ENCODE data around the gene PSMA5. TPM values are rescaled to one million over a fixed set of nuclear protein-coding genes. Genes with fewer than 3 reads are reported as not detected.

Gene PSMA5
- polyA plus RNA-seq, 2 of the 4 experiments (the other 2 are of a cell fraction): 93.7 to 140 TPM

Other genes starting within 250 kb of the PSMA5 start
- gene SARS1, start 212.5 kb downstream of the PSMA5 start, polyA plus RNA-seq (2011; rRNA removed): 152 and 158 TPM in 2 replicates
- 98.0 to 106 TPM (median 103 TPM) in 3 replicates for gene SARS1, start 212.5 kb downstream of the PSMA5 start, polyA plus RNA-seq (2017; fragmentation: RNase III; extraction: RNeasy Plus Mini Kit Qiagen cat#74134 plus additional on column Dnase treatment)
- 2.5 and 4.9 TPM in 2 replicates for gene CELSR2, start 176.9 kb downstream of the PSMA5 start, polyA plus RNA-seq (2011; rRNA removed)
- 5.6 to 5.9 TPM (median 5.6 TPM) in 3 replicates for gene CELSR2, start 176.9 kb downstream of the PSMA5 start, polyA plus RNA-seq (2017; fragmentation: RNase III; extraction: RNeasy Plus Mini Kit Qiagen cat#74134 plus additional on column Dnase treatment)
- 13.7 and 15.3 TPM in 2 replicates for gene PSRC1, start 143.3 kb downstream of the PSMA5 start, polyA plus RNA-seq (2011; rRNA removed)
- 20.0 to 23.2 TPM (median 21.5 TPM) in 3 replicates for gene PSRC1, start 143.3 kb downstream of the PSMA5 start, polyA plus RNA-seq (2017; fragmentation: RNase III; extraction: RNeasy Plus Mini Kit Qiagen cat#74134 plus additional on column Dnase treatment)
- not detected in 2 replicates for gene MYBPHL, start 119.4 kb downstream of the PSMA5 start, polyA plus RNA-seq (2011; rRNA removed)
- not detected in 3 replicates for gene MYBPHL, start 119.4 kb downstream of the PSMA5 start, polyA plus RNA-seq (2017; fragmentation: RNase III; extraction: RNeasy Plus Mini Kit Qiagen cat#74134 plus additional on column Dnase treatment)
- gene SORT1, start 28.5 kb downstream of the PSMA5 start, polyA plus RNA-seq (2011; rRNA removed): 13.8 and 14.7 TPM in 2 replicates
- 5.0 to 6.7 TPM (median 6.0 TPM) in 3 replicates for gene SORT1, start 28.5 kb downstream of the PSMA5 start, polyA plus RNA-seq (2017; fragmentation: RNase III; extraction: RNeasy Plus Mini Kit Qiagen cat#74134 plus additional on column Dnase treatment)
- 0.04 and 0.08 TPM in 2 replicates for gene SYPL2, start 40.1 kb upstream of the PSMA5 start, polyA plus RNA-seq (2011; rRNA removed)
- gene SYPL2, start 40.1 kb upstream of the PSMA5 start, polyA plus RNA-seq (2017; fragmentation: RNase III; extraction: RNeasy Plus Mini Kit Qiagen cat#74134 plus additional on column Dnase treatment): 0.03 to 0.05 TPM (median 0.05 TPM) in 3 replicates
- gene ATXN7L2, start 57.5 kb upstream of the PSMA5 start, polyA plus RNA-seq (2011; rRNA removed): 0.97 and 1.2 TPM in 2 replicates
- 2.0 to 2.2 TPM (median 2.1 TPM) in 3 replicates for gene ATXN7L2, start 57.5 kb upstream of the PSMA5 start, polyA plus RNA-seq (2017; fragmentation: RNase III; extraction: RNeasy Plus Mini Kit Qiagen cat#74134 plus additional on column Dnase treatment)
- gene CYB561D1, start 67.6 kb upstream of the PSMA5 start, polyA plus RNA-seq (2011; rRNA removed): 4.0 and 4.9 TPM in 2 replicates
- 4.4 to 5.2 TPM (median 4.9 TPM) in 3 replicates for gene CYB561D1, start 67.6 kb upstream of the PSMA5 start, polyA plus RNA-seq (2017; fragmentation: RNase III; extraction: RNeasy Plus Mini Kit Qiagen cat#74134 plus additional on column Dnase treatment)
- gene AMIGO1, start 83.3 kb upstream of the PSMA5 start, polyA plus RNA-seq (2011; rRNA removed): 0.43 and 0.85 TPM in 2 replicates
- 1.1 to 1.3 TPM (median 1.2 TPM) in 3 replicates for gene AMIGO1, start 83.3 kb upstream of the PSMA5 start, polyA plus RNA-seq (2017; fragmentation: RNase III; extraction: RNeasy Plus Mini Kit Qiagen cat#74134 plus additional on column Dnase treatment)
- 0.14 TPM in 1 of 2 replicates, not detected in the other for gene GPR61, start 113.4 kb upstream of the PSMA5 start, polyA plus RNA-seq (2011; rRNA removed)
- not detected in 3 replicates for gene GPR61, start 113.4 kb upstream of the PSMA5 start, polyA plus RNA-seq (2017; fragmentation: RNase III; extraction: RNeasy Plus Mini Kit Qiagen cat#74134 plus additional on column Dnase treatment)
- gene GNAI3, start 122.2 kb upstream of the PSMA5 start, polyA plus RNA-seq (2011; rRNA removed): 6.1 and 8.7 TPM in 2 replicates
- gene GNAI3, start 122.2 kb upstream of the PSMA5 start, polyA plus RNA-seq (2017; fragmentation: RNase III; extraction: RNeasy Plus Mini Kit Qiagen cat#74134 plus additional on column Dnase treatment): 5.3 to 5.6 TPM (median 5.6 TPM) in 3 replicates
- gene GNAT2, start 193.2 kb upstream of the PSMA5 start, polyA plus RNA-seq (2011; rRNA removed): 0.16 and 0.20 TPM in 2 replicates
- 0.25 TPM in 1 of 3 replicates, not detected in the others for gene GNAT2, start 193.2 kb upstream of the PSMA5 start, polyA plus RNA-seq (2017; fragmentation: RNase III; extraction: RNeasy Plus Mini Kit Qiagen cat#74134 plus additional on column Dnase treatment)
- gene AMPD2, start 193.4 kb upstream of the PSMA5 start, polyA plus RNA-seq (2011; rRNA removed): 19.3 and 31.5 TPM in 2 replicates
- 39.4 to 51.7 TPM (median 47.2 TPM) in 3 replicates for gene AMPD2, start 193.4 kb upstream of the PSMA5 start, polyA plus RNA-seq (2017; fragmentation: RNase III; extraction: RNeasy Plus Mini Kit Qiagen cat#74134 plus additional on column Dnase treatment)
- gene GSTM4, start 229.7 kb upstream of the PSMA5 start, polyA plus RNA-seq (2011; rRNA removed): 17.2 and 21.7 TPM in 2 replicates
- gene GSTM4, start 229.7 kb upstream of the PSMA5 start, polyA plus RNA-seq (2017; fragmentation: RNase III; extraction: RNeasy Plus Mini Kit Qiagen cat#74134 plus additional on column Dnase treatment): 13.0 to 14.3 TPM (median 13.6 TPM) in 3 replicates
- 4.8 and 6.0 TPM in 2 replicates for gene GSTM2, start 241.6 kb upstream of the PSMA5 start, polyA plus RNA-seq (2011; rRNA removed)
- gene GSTM2, start 241.6 kb upstream of the PSMA5 start, polyA plus RNA-seq (2017; fragmentation: RNase III; extraction: RNeasy Plus Mini Kit Qiagen cat#74134 plus additional on column Dnase treatment): 5.3 to 7.2 TPM (median 6.5 TPM) in 3 replicates